Suprapubic skin (tissue), 4 donors: ENCODE data around the gene ABHD17B. TPM values are rescaled to one million over a fixed set of nuclear protein-coding genes. Genes with fewer than 3 reads are reported as not detected.

Experiments used
- DNase-seq, 2 donors: peaks; one replicate each; pipeline ENCODE4 v3.0.0-alpha.2; 2019; ENCODE audit warnings: low spot score in 2 of 2
- H3K27ac ChIP-seq: fragments of 200-600 bp; sonication (generic); one replicate; pipeline ENCODE4 v1.5.1; 2019
- H3K27me3 ChIP-seq: fragments of 200-600 bp; sonication (generic); one replicate; pipeline ENCODE4 v1.5.1; 2019
- H3K36me3 ChIP-seq: fragments of 200-600 bp; sonication (generic); one replicate; pipeline ENCODE4 v1.5.1; 2019
- H3K4me1 ChIP-seq: fragments of 200-600 bp; sonication (generic); one replicate; pipeline ENCODE4 v1.5.1; 2019
- H3K4me3 ChIP-seq: fragments of 200-600 bp; sonication (generic); one replicate; pipeline ENCODE4 v1.5.1; 2019; ENCODE audit warnings: mild to moderate bottlenecking
- H3K9me3 ChIP-seq: fragments of 200-600 bp; sonication (generic); one replicate; pipeline ENCODE4 v1.5.1; 2019
- CTCF ChIP-seq, 2 donors: fragments of 200-600 bp in 1 of 2; fragments of 450-650 bp in 1 of 2; sonication (generic) in 1 of 2; IDR thresholded peaks; one replicate each; pipeline ENCODE4 v1.5.1; 2016 to 2019; ENCODE audit warnings: antibody characterized with exemption in 2 of 2, mild to moderate bottlenecking in 1 of 2, moderate library complexity in 1 of 2
- EP300 ChIP-seq: sonication (generic); formaldehyde crosslinking; IDR thresholded peaks from one replicate; pipeline ENCODE4 v1.6.1; 2017; ENCODE audit warnings: antibody characterized with exemption
- POLR2A ChIP-seq, 2 donors: fragments of 450-650 bp; IDR thresholded peaks; one replicate each; pipeline ENCODE4 v1.6.1; 2017; ENCODE audit warnings: antibody characterized with exemption in 2 of 2, mild to moderate bottlenecking in 2 of 2, moderate library complexity in 2 of 2
- POLR2AphosphoS5 ChIP-seq, 3 donors: sonication (generic); formaldehyde crosslinking; IDR thresholded peaks; one replicate each; pipeline ENCODE4 v1.6.1; 2017; ENCODE audit warnings: antibody characterized with exemption in 3 of 3
- WGBS: methylation state at CpG from one replicate; pipeline ENCODE4 v1.1.5; 2018; 5-methylcytosine and 5-hydroxymethylcytosine counted together
- total RNA-seq, 4 donors: library from RNA; depleted of rRNA; stranded (reverse); fragments of >200 nt; gene quantifications; one replicate each; pipeline ENCODE4 v1.1.0, GENCODE V29; 2016

The ABHD17B gene
- total RNA-seq, 4 donors from 2014 or later = 22.4 to 40.7 (median 33.2) TPM

- Histone ChIP-seq H3K4me3 (no peak overlapping the region), H3K4me1 (peaks cover 27% of the 10 kb centered on the region), H3K27me3 (no peaks in the 10 kb centered on the region), H3K27ac (no peak overlapping the region), H3K9me3 (no peaks in the 10 kb centered on the region), H3K36me3 (no peaks in the 10 kb centered on the region)
- DNase-seq = no peak
- TF ChIP-seq CTCF (IDR thresholded peaks at IDR 0.05) = no peak
- no peak for TF ChIP-seq POLR2A (IDR thresholded peaks at IDR 0.05)
- TF ChIP-seq POLR2AphosphoS5 (IDR thresholded peaks at IDR 0.05) = no peak
- TF ChIP-seq EP300 = no peak
Observed at GRCh38 chr9:71895955-71896354, 15.0 kb downstream of the ABHD17B start.

DNA sequence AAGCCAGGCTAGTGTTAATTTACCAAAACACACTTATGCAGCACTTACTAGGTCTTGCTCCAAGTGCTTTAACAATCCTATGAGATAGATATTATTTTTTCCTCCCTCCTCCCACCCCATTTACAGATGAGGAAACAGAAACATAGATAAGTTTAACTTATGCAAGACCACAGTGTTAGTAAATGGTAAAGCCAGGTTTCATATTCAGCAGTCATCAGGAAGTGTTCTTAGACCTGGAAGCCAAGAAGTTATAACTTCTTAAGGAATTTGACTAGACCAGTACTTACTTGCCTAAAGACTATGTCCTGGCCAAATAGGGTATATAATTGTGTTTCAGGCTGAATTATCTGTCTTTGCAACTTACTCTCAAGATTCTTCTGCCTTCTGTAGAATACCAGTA, 15.9 kb downstream of the ABHD17B start:
- no peak overlapping the region for H3K4me3 ChIP-seq
- H3K9me3 ChIP-seq = no peaks in the 10 kb centered on the region
- H3K27me3 ChIP-seq = no peaks in the 10 kb centered on the region
- H3K36me3 ChIP-seq = no peaks in the 10 kb centered on the region
- H3K27ac ChIP-seq = no peak overlapping the region
- H3K4me1 ChIP-seq = peaks cover 27% of the 10 kb centered on the region
- no peak for TF ChIP-seq POLR2AphosphoS5 (IDR thresholded peaks at IDR 0.05)
- no peak for TF ChIP-seq CTCF (IDR thresholded peaks at IDR 0.05)
- no peak for TF ChIP-seq EP300
- TF ChIP-seq POLR2A (IDR thresholded peaks at IDR 0.05) = no peak
- no peak for DNase-seq

- H3K27me3 ChIP-seq = no peaks in the 10 kb centered on the region
- WGBS = 94% methylated on average over 4 of the region's 4 CpGs
- TF ChIP-seq EP300 = no peak
- no peak for TF ChIP-seq CTCF (IDR thresholded peaks at IDR 0.05)
- no peaks in the 10 kb centered on the region for H3K9me3 ChIP-seq
- no peaks in the 10 kb centered on the region for H3K36me3 ChIP-seq
- no peak overlapping the region for H3K27ac ChIP-seq
- DNase-seq = no peak
- H3K4me3 ChIP-seq = no peak overlapping the region
- peaks cover 15% of the 10 kb centered on the region for H3K4me1 ChIP-seq
Observed at GRCh38 chr9:71891557-71892189, 19.3 kb downstream of the ABHD17B start.

DNA sequence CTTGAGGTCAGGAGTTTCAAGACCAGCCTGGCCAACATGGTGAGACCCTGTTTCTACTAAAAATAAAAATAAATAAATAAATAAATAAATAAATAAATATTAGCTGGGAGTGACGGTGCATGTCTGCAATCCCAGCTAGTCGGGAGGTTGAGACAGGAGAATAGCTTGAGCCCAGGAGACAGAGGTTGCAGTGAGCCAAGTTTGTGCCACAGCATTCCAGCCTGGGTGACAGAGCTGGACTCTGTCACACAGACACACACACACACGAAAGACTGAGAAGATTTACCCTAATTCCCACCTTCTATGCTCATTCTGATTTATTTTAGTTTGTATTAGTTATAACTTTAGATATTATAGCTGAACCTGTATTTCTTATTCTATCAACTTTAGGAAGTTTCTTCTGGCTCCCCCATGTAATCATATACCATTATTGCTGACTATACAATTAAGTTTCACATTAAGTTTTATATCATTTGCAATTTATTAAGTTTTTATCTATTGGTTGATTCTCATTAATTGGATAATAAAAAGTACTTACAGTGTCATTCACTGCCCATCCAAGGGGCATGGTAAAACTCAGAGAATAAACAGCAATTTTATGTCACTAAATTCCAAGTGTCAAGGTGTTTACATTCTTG, 20.8 kb downstream of the ABHD17B start:
- Histone ChIP-seq H3K27ac (no peak overlapping the region), H3K4me1 (peaks cover 7% of the 10 kb centered on the region), H3K9me3 (no peaks in the 10 kb centered on the region), H3K27me3 (no peaks in the 10 kb centered on the region), H3K4me3 (no peak overlapping the region), H3K36me3 (no peaks in the 10 kb centered on the region)
- WGBS = 90% methylated on average over 3 of the region's 3 CpGs
- DNase-seq = no peak
- no peak for TF ChIP-seq EP300
- no peak for TF ChIP-seq POLR2A (IDR thresholded peaks at IDR 0.05)
- TF ChIP-seq POLR2AphosphoS5 (IDR thresholded peaks at IDR 0.05) = no peak
- no peak for TF ChIP-seq CTCF (IDR thresholded peaks at IDR 0.05)

GRCh38 chr9:71887362-71887761, 23.6 kb downstream of the ABHD17B start:
- Histone ChIP-seq H3K4me3 (no peak overlapping the region), H3K27me3 (no peaks in the 10 kb centered on the region), H3K36me3 (no peaks in the 10 kb centered on the region), H3K9me3 (peaks cover 13% of the 10 kb centered on the region), H3K4me1 (no peaks in the 10 kb centered on the region), H3K27ac (no peak overlapping the region)
- DNase-seq = no peak
- TF ChIP-seq POLR2A (IDR thresholded peaks at IDR 0.05) (no peak), POLR2AphosphoS5 (IDR thresholded peaks at IDR 0.05) (no peak), CTCF (IDR thresholded peaks at IDR 0.05) (no peak), EP300 (no peak)
- 67% methylated on average over 1 of the region's 1 CpG for WGBS
